Measurements from ENCODE around the gene DNPH1. TPM values are rescaled to one million over a fixed set of nuclear protein-coding genes. Genes with fewer than 3 reads are reported as not detected.

Gene DNPH1
- total RNA-seq, 1 experiment from 2014 or later, result 43.5 TPM

GRCh38 chr6:43202451-43202850, 26.8 kb downstream of the DNPH1 start:
- ChIA-PET POLR2A (ENCODE audit: unreplicated experiment) (no interaction called here), CTCF (no interaction called here)
- no peak overlapping the region for H2AFZ ChIP-seq
- no peak overlapping the region for H3K4me2 ChIP-seq
- H3K27me3 ChIP-seq (ENCODE audit: insufficient read depth, low read depth), result no peaks in the 10 kb centered on the region
- no peaks in the 10 kb centered on the region for H3K36me3 ChIP-seq (ENCODE audit: low read depth)
- H3K4me3 ChIP-seq, result no peak overlapping the region
- H3K9me3 ChIP-seq (ENCODE audit: insufficient read depth, low read depth), result no peaks in the 10 kb centered on the region
- H4K20me1 ChIP-seq (ENCODE audit: insufficient read depth), result no peaks in the 10 kb centered on the region
- H3K79me2 ChIP-seq (ENCODE audit: low read depth), result no peaks in the 10 kb centered on the region
- no peaks in the 10 kb centered on the region for H3K9me2 ChIP-seq (ENCODE audit: insufficient read depth)
- no peak overlapping the region for H3K27ac ChIP-seq
- no peak for TF ChIP-seq EZH2 (IDR thresholded peaks at IDR 0.05; ENCODE audit: low read depth)
- TF ChIP-seq, protein P1, sequence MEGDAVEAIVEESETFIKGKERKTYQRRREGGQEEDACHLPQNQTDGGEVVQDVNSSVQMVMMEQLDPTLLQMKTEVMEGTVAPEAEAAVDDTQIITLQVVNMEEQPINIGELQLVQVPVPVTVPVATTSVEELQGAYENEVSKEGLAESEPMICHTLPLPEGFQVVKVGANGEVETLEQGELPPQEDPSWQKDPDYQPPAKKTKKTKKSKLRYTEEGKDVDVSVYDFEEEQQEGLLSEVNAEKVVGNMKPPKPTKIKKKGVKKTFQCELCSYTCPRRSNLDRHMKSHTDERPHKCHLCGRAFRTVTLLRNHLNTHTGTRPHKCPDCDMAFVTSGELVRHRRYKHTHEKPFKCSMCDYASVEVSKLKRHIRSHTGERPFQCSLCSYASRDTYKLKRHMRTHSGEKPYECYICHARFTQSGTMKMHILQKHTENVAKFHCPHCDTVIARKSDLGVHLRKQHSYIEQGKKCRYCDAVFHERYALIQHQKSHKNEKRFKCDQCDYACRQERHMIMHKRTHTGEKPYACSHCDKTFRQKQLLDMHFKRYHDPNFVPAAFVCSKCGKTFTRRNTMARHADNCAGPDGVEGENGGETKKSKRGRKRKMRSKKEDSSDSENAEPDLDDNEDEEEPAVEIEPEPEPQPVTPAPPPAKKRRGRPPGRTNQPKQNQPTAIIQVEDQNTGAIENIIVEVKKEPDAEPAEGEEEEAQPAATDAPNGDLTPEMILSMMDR (conservative IDR thresholded peaks at IDR 0.05), result no peak
- no TSS peak for BruUV-seq (replicated peaks)
- no peaks in the 10 kb centered on the region; the same call in 1 of the 2 replicates for H3K4me1 ChIP-seq (replicated peaks; ENCODE audit: insufficient read depth)
- no peak for DNase-seq
- intact Hi-C loops (cut with micrococcal nuclease; ENCODE audit: unreplicated experiment), result no loop called here
- no peaks in the 10 kb centered on the region for H3F3A ChIP-seq (ENCODE audit: insufficient read depth, low read depth)

DNA sequence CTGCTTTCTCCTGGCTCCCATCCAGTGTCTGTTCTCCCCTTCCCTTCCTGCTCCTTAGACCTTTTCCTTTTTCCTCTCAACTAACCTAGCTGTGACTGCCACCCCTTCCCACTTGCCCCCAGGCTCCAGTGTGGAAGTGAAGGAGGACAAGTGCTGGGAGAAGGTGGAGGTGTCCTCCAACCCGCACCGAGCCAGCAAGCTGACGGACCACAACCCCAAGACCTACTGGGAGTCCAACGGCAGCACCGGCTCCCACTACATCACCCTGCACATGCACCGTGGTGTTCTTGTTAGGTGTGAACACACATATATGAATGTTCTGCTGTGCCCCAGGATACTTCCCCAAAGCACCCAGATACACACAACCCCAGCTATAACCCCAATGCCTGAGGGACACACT, 28.7 kb downstream of the DNPH1 start:
- Histone ChIP-seq H3K4me3 (no peak overlapping the region), H3K9me2 (ENCODE audit: insufficient read depth) (no peaks in the 10 kb centered on the region), H3K4me2 (no peak overlapping the region), H3K9me3 (ENCODE audit: insufficient read depth, low read depth) (no peaks in the 10 kb centered on the region), H3K4me1 (replicated peaks; ENCODE audit: insufficient read depth) (no peaks in the 10 kb centered on the region), H3K36me3 (ENCODE audit: low read depth) (no peaks in the 10 kb centered on the region), H3F3A (ENCODE audit: insufficient read depth, low read depth) (no peaks in the 10 kb centered on the region), H2AFZ (no peak overlapping the region), H3K27ac (no peak overlapping the region), H4K20me1 (ENCODE audit: insufficient read depth) (no peaks in the 10 kb centered on the region), H3K79me2 (ENCODE audit: low read depth) (no peaks in the 10 kb centered on the region), H3K27me3 (ENCODE audit: insufficient read depth, low read depth) (no peaks in the 10 kb centered on the region)
- ChIA-PET CTCF (no interaction called here), POLR2A (ENCODE audit: unreplicated experiment) (interaction anchor here (0.6 kb wide), 1 partner anchor 30 kb away, joined by 7 read pairs; no protein-coding TSS in a partner anchor)
- no TSS peak for BruUV-seq (replicated peaks)
- intact Hi-C loops (cut with micrococcal nuclease; ENCODE audit: unreplicated experiment), result no loop called here
- TF ChIP-seq, protein P1 (conservative IDR thresholded peaks at IDR 0.05), result no peak
- no peak for TF ChIP-seq EZH2 (IDR thresholded peaks at IDR 0.05; ENCODE audit: low read depth)
- DNase-seq, result no peak

DNA sequence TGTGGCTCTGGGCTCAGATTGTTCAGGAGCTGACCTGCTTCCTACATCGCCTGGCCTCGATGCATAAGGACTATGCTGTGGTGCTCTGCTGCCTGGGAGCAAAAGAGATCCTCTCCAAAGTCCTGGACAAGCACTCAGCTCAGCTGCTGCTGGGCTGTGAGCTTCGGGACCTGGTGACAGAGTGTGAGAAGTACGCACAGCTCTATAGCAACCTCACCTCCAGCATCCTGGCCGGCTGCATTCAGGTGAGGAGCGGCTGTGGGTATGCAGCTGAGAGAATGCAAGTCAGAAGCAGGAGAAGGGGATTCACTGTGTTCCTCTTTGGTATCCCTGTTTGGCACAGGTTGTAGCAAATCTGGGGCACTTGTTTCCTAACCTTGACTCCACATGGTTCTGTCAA, 29.4 kb downstream of the DNPH1 start:
- CTCF ChIA-PET, result no interaction called here
- H3K4me1 ChIP-seq (replicated peaks; ENCODE audit: insufficient read depth), result no peaks in the 10 kb centered on the region
- intact Hi-C loops (cut with micrococcal nuclease; ENCODE audit: unreplicated experiment), result no loop called here

More for the DNA sequence above, 29.4 kb downstream of the DNPH1 start:
- BruUV-seq (replicated peaks), result no TSS peak
- H3F3A ChIP-seq (ENCODE audit: insufficient read depth, low read depth), result no peaks in the 10 kb centered on the region
- no peak overlapping the region for H3K27ac ChIP-seq
- H2AFZ ChIP-seq, result no peak overlapping the region
- H3K79me2 ChIP-seq (ENCODE audit: low read depth), result no peaks in the 10 kb centered on the region
- H3K4me3 ChIP-seq, result no peak overlapping the region
- H3K9me3 ChIP-seq (ENCODE audit: insufficient read depth, low read depth), result no peaks in the 10 kb centered on the region
- no peaks in the 10 kb centered on the region for H3K9me2 ChIP-seq (ENCODE audit: insufficient read depth)
- H3K36me3 ChIP-seq (ENCODE audit: low read depth), result no peaks in the 10 kb centered on the region
- DNase-seq, result no peak
- POLR2A ChIA-PET (ENCODE audit: unreplicated experiment), result no interaction called here
- H3K27me3 ChIP-seq (ENCODE audit: insufficient read depth, low read depth), result no peaks in the 10 kb centered on the region
- H3K4me2 ChIP-seq, result no peak overlapping the region
- TF ChIP-seq EZH2 (IDR thresholded peaks at IDR 0.05; ENCODE audit: low read depth), result no peak
- TF ChIP-seq, protein P1 (conservative IDR thresholded peaks at IDR 0.05), result no peak
- H4K20me1 ChIP-seq (ENCODE audit: insufficient read depth), result no peaks in the 10 kb centered on the region

Measured in PC-9 (cell line).